Small intestine (tissue), 16 donors: ENCODE measurements around the gene MMP20. TPM values are rescaled to one million over a fixed set of nuclear protein-coding genes. Genes with fewer than 3 reads are reported as not detected.
A peak's percentile ranks its signal among the peaks of the same experiment; 100 is the strongest.

Experiments
- DNase-seq, 2 donors: peaks; one replicate each; pipeline versions ENCODE4 v3.0.0 to v3.0.0-alpha.2; 2013
- FAIRE-seq: peaks from 2 replicates; lab custom pipeline; 2012; peaks lifted over from hg19 to GRCh38; lab: Jason Lieb, UNC
- H3K27ac ChIP-seq, 3 donors: one replicate each; pipeline ENCODE4 v1.5.1; 2013; ENCODE audit warnings: low read length in 2 of 3, mild to moderate bottlenecking in 2 of 3, control low read depth in 1 of 3, inconsistent platforms in 1 of 3, low read depth in 1 of 3, moderate library complexity in 1 of 3
- H3K27me3 ChIP-seq, 3 donors: one replicate each; pipeline ENCODE4 v1.6.1; 2013; ENCODE audit warnings: low read length in 3 of 3, inconsistent platforms in 1 of 3; ENCODE audit not compliant: control insufficient read depth in 3 of 3, insufficient read depth in 3 of 3
- H3K36me3 ChIP-seq, 3 donors: one replicate each; pipeline ENCODE4 v1.6.1; 2013; ENCODE audit warnings: low read length in 3 of 3, inconsistent platforms in 1 of 3, low read depth in 1 of 3, mild to moderate bottlenecking in 1 of 3, moderate library complexity in 1 of 3; ENCODE audit not compliant: control insufficient read depth in 3 of 3, insufficient read depth in 2 of 3
- H3K4me1 ChIP-seq, 3 donors: one replicate each; pipeline ENCODE4 v1.6.1; 2013; ENCODE audit warnings: low read length in 2 of 3, inconsistent platforms in 1 of 3, low read depth in 1 of 3, mild to moderate bottlenecking in 1 of 3, moderate library complexity in 1 of 3; ENCODE audit not compliant: control insufficient read depth in 3 of 3, insufficient read depth in 2 of 3
- H3K4me3 ChIP-seq, 3 donors: one replicate each; pipeline ENCODE4 v1.5.1; 2013; ENCODE audit warnings: low read length in 3 of 3, control low read depth in 1 of 3, inconsistent platforms in 1 of 3, low read depth in 1 of 3, mild to moderate bottlenecking in 1 of 3, moderate library complexity in 1 of 3
- H3K9me3 ChIP-seq, 2 donors: one replicate each; pipeline ENCODE4 v1.6.1; 2013; ENCODE audit warnings: low read depth in 1 of 2, low read length in 1 of 2; ENCODE audit not compliant: control insufficient read depth in 2 of 2, insufficient read depth in 1 of 2
- WGBS, 3 donors: extraction: QIAGEN DNeasy Blood & Tissue Kit; methylation state at CpG; one replicate each; pipeline ENCODE4 v1.1.7; 2013; 5-methylcytosine and 5-hydroxymethylcytosine counted together
- long read RNA-seq, 10 donors: transcript quantifications; one replicate each; lab custom pipeline, GENCODE V29; 2026
- polyA plus RNA-seq, 4 donors: library from polyadenylated mRNA; stranded (reverse) in 3 of 4; unstranded in 1 of 4; fragments of 200-250 nt in 3 of 4; fragments of 120-200 nt in 1 of 4; gene quantifications; one replicate each; pipeline versions ENCODE4 v1.2.1 to v1.2.3, GENCODE V29; 2013
- donor health status: healthy with polysubstance abuse.
- donor health status: control.
- donor health status: control.
- donor health status: Bipolar disorder and iron deficiency.
- donor health status: healthy.

The MMP20 gene
- under 1 TPM in 1 of 4 donors, not detected in 3; 0.03 TPM for polyA plus RNA-seq
- long read RNA-seq, donor 1: 0 reads
- long read RNA-seq, donor 2: 0 reads
- long read RNA-seq, donor 3: 0 reads
- long read RNA-seq, donor 4: 0 reads
- long read RNA-seq, donor 5: 0 reads
- long read RNA-seq, donor 6: 0 reads
- long read RNA-seq, donor 7: 0 reads
- long read RNA-seq, donor 8: 0 reads
- long read RNA-seq, donor 9: 0 reads
- long read RNA-seq, donor 10: 0 reads

- Histone ChIP-seq H3K9me3 (no peaks in the 10 kb centered on the region), H3K27ac (no peak within 1 kb of the TSS), H3K36me3 (no peaks in the 10 kb centered on the region), H3K4me3 (no peak within 1 kb of the TSS), H3K4me1 (peaks cover 0 to 3% (median 0%) of the 10 kb centered on the region in 3 donors), H3K27me3 (no peaks in the 10 kb centered on the region)
- FAIRE-seq: no peak
- WGBS, 3 donors: 61 to 68% (median 66%) methylated on average over 5 of the region's 5 CpGs
- DNase-seq: peak in 1 of 2 donors; percentile 42
These were observed at the start of gene MMP20 for GRCh38 chr11:102625177-102625576. Gene MMP20, minus strand, starts transcription at chr11:102625332. Its CDS starts 13 bp downstream, at chr11:102625319.

- Histone ChIP-seq H3K4me3 (no peak overlapping the region), H3K27ac (no peak overlapping the region), H3K36me3 (no peaks in the 10 kb centered on the region), H3K27me3 (no peaks in the 10 kb centered on the region), H3K9me3 (no peaks in the 10 kb centered on the region), H3K4me1 (peaks cover 0 to 2% (median 0%) of the 10 kb centered on the region in 3 donors)
- FAIRE-seq (no peak), DNase-seq (no peak)
- 65 to 74% (median 71%) methylated on average over 3 of the region's 3 CpGs for WGBS, 3 donors
These were observed 44.5 kb upstream of the MMP20 start for GRCh38 chr11:102669664-102670063.

- Histone ChIP-seq H3K27ac (no peak overlapping the region), H3K4me3 (no peak overlapping the region), H3K4me1 (peaks cover 0 to 2% (median 0%) of the 10 kb centered on the region in 3 donors), H3K27me3 (no peaks in the 10 kb centered on the region), H3K9me3 (no peaks in the 10 kb centered on the region), H3K36me3 (no peaks in the 10 kb centered on the region)
- peak; percentile 63 to 65 for DNase-seq
- 3 to 12% (median 4%) methylated on average over 4 of the region's 4 CpGs for WGBS, 3 donors
- no peak for FAIRE-seq
These were observed 41.3 kb upstream of the MMP20 start for GRCh38 chr11:102666331-102666957.

- Histone ChIP-seq H3K27ac (no peak overlapping the region), H3K9me3 (no peaks in the 10 kb centered on the region), H3K4me1 (peaks cover 0 to 2% (median 0%) of the 10 kb centered on the region in 3 donors), H3K27me3 (no peaks in the 10 kb centered on the region), H3K36me3 (no peaks in the 10 kb centered on the region), H3K4me3 (no peak overlapping the region)
- DNase-seq (peak in 1 of 2 donors; percentile 7), FAIRE-seq (no peak)
- whole genome bisulfite sequencing, 3 donors: 78 to 81% (median 78%) methylated on average over 13 of the region's 13 CpGs
These were observed 39.0 kb upstream of the MMP20 start for GRCh38 chr11:102664001-102664752.

- H3K9me3 ChIP-seq: no peaks in the 10 kb centered on the region
- peaks cover 0 to 2% (median 0%) of the 10 kb centered on the region in 3 donors for H3K4me1 ChIP-seq
- H3K36me3 ChIP-seq: no peaks in the 10 kb centered on the region
- FAIRE-seq (no peak), DNase-seq (no peak)
- H3K27me3 ChIP-seq: no peaks in the 10 kb centered on the region
- no peak overlapping the region for H3K4me3 ChIP-seq
- no peak overlapping the region for H3K27ac ChIP-seq
These were observed 37.5 kb upstream of the MMP20 start for GRCh38 chr11:102662607-102663006.

- Histone ChIP-seq H3K4me3 (no peak overlapping the region), H3K27ac (no peak overlapping the region), H3K27me3 (no peaks in the 10 kb centered on the region), H3K36me3 (no peaks in the 10 kb centered on the region), H3K4me1 (no peaks in the 10 kb centered on the region), H3K9me3 (no peaks in the 10 kb centered on the region)
- DNase-seq: no peak
- 84 to 89% (median 87%) methylated on average over 4 of the region's 4 CpGs for WGBS, 3 donors
- no peak for FAIRE-seq
These were observed 35.9 kb upstream of the MMP20 start for GRCh38 chr11:102661040-102661439.

GRCh38 chr11:102656528-102656927 lies 31.4 kb upstream of the MMP20 start:
- Histone ChIP-seq H3K4me3 (no peak overlapping the region), H3K4me1 (no peaks in the 10 kb centered on the region), H3K9me3 (no peaks in the 10 kb centered on the region), H3K27me3 (no peaks in the 10 kb centered on the region), H3K36me3 (no peaks in the 10 kb centered on the region), H3K27ac (no peak overlapping the region)
- FAIRE-seq (no peak), DNase-seq (no peak)
- 76 to 79% (median 78%) methylated on average over 1 of the region's 1 CpG for WGBS, 3 donors

GRCh38 chr11:102655547-102655946 lies 30.4 kb upstream of the MMP20 start:
- no peaks in the 10 kb centered on the region for H3K9me3 ChIP-seq
- no peaks in the 10 kb centered on the region for H3K36me3 ChIP-seq
- H3K4me1 ChIP-seq: no peaks in the 10 kb centered on the region
- whole genome bisulfite sequencing, 3 donors: 52 to 73% (median 61%) methylated on average over 2 of the region's 2 CpGs
- DNase-seq: no peak
- H3K27ac ChIP-seq: no peak overlapping the region
- H3K4me3 ChIP-seq: no peak overlapping the region
- H3K27me3 ChIP-seq: no peaks in the 10 kb centered on the region
- no peak for FAIRE-seq
